RPMI7951 (cell line): ENCODE data around the gene ACBD4. TPM values are rescaled to one million over a fixed set of nuclear protein-coding genes. Genes with fewer than 3 reads are reported as not detected.

Experiments
- DNase-seq: peaks from one replicate; pipeline ENCODE4 v3.0.0-alpha.2; 2012; ENCODE audit warnings: low read depth
- total RNA-seq: library from RNA; depleted of rRNA; stranded (reverse); fragments of >200 nt; shearing (Covaris generic); gene quantifications from 2 replicates; pipeline ENCODE4 v1.2.3, GENCODE V29; 2014

The ACBD4 gene
- total RNA-seq, 1 experiment from 2014 or later: 1.1 TPM

- DNase-seq: no peak
Observed at GRCh38 chr17:45104497-45104896, 31.0 kb upstream of the ACBD4 start.

GRCh38 chr17:45104907-45105624 lies 30.4 kb upstream of the ACBD4 start:
- no peak for DNase-seq

GRCh38 chr17:45106096-45106495 lies 29.4 kb upstream of the ACBD4 start:
- no peak for DNase-seq

- no peak for DNase-seq
Observed at GRCh38 chr17:45106582-45106981, 28.9 kb upstream of the ACBD4 start.

- DNase-seq: no peak
Observed at GRCh38 chr17:45107293-45108010, 28.0 kb upstream of the ACBD4 start.

GRCh38 chr17:45108051-45108450 lies 27.4 kb upstream of the ACBD4 start:
- no peak for DNase-seq

GRCh38 chr17:45108595-45109521 lies 26.6 kb upstream of the ACBD4 start:
- no peak for DNase-seq

GRCh38 chr17:45110676-45111611 lies 24.5 kb upstream of the ACBD4 start:
- no peak for DNase-seq

GRCh38 chr17:45111850-45112249 lies 23.6 kb upstream of the ACBD4 start:
- DNase-seq: no peak

- no peak for DNase-seq
Observed at GRCh38 chr17:45112559-45113423, 22.7 kb upstream of the ACBD4 start.

- DNase-seq: no peak
Observed at GRCh38 chr17:45113424-45113754, 22.1 kb upstream of the ACBD4 start.

GRCh38 chr17:45114117-45114932 lies 21.2 kb upstream of the ACBD4 start:
- DNase-seq: no peak

- DNase-seq: no peak
Observed at GRCh38 chr17:45115015-45115625, 20.4 kb upstream of the ACBD4 start.

- no peak for DNase-seq
Observed at GRCh38 chr17:45115871-45116270, 19.6 kb upstream of the ACBD4 start.

- no peak for DNase-seq
Observed at GRCh38 chr17:45116434-45117016, 19.0 kb upstream of the ACBD4 start.

GRCh38 chr17:45117334-45117733 lies 18.2 kb upstream of the ACBD4 start:
- no peak for DNase-seq

- DNase-seq: no peak
Observed at GRCh38 chr17:45117848-45118646, 17.4 kb upstream of the ACBD4 start.

- DNase-seq: no peak
Observed at GRCh38 chr17:45118691-45119090, 16.8 kb upstream of the ACBD4 start.
